GM20431 (cell line): ENCODE results near the gene CRISP2.
"Not testable (repeated sequence)": the region's sequence is repeated elsewhere in the genome, so short reads cannot be mapped to it uniquely, and the experiment has no call there.

Source experiments
- in situ Hi-C: fragments of 300-500 bp; cut with MseI, MboI; formaldehyde crosslinking; loops from one replicate; pipeline ENCODE4 v1.15.0; 2020; ENCODE audit warnings: low sequenced_read_pairs; ENCODE audit not compliant: unreplicated experiment

Gene CRISP2

DNA sequence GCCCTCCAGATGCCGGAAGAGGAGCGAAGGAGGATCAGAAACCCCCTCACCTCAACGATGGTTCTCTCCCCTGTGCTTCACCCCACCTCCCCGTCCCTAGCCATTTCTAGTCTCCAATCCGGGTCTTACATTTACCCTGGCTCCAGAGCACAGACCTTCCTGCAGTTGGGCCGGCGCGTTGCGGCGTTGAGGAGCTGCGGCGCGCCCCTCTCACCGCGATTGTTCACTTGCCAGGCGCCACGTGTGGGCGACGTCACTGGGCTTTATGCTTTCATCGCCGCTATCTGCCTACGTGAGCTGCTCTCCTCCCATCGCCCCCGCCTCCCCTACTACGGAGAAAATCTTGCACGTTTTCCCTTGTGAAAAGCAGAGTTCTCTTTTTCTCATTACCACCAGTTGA, at the start of gene CRISP2:
Gene CRISP2, minus strand, starts transcription at position 198 of the 400 bp plus-strand sequence. CDS start 4,347 bp downstream, outside the sequence.
- in situ Hi-C loops: no loop called here

GRCh38 chr6:49744259-49744658, 30.9 kb upstream of the CRISP2 start, which contains the start of gene CRISP3:
TSS of gene CRISP3 (minus strand) at chr6:49744388. CDS start at chr6:49744367, 21 bp downstream.
- in situ Hi-C loops: no loop called here

- in situ Hi-C loops: no loop called here
These were observed 30.1 kb upstream of the CRISP2 start for GRCh38 chr6:49743429-49743828.

- in situ Hi-C loops: no loop called here
These were observed 26.1 kb upstream of the CRISP2 start for GRCh38 chr6:49739423-49739822.

DNA sequence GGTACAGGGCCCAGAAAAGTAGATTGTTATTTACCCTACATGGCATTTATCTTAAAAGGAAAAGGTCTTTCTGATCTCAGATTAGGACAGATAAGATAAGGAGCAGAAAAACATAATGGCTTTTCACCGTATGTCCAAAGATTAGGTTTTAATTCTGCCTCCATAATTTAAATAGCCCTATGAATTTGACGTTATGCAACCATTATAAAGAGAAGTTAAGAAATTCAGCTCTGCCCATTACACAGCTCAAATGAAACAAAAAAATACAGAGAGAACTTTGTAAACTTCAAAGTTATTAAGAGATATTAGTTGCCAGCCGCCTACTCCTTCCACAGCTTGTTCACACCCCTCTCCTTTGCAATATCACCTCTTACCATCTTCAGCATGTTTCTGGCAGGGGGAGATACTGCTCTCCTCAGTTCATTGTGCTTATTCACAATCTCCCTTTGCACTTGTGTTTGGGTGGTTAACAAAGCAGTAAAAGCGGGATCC, 22.7 kb upstream of the CRISP2 start:
- in situ Hi-C loops: no loop called here

- in situ Hi-C loops: no loop called here
These were observed 20.3 kb upstream of the CRISP2 start for GRCh38 chr6:49733680-49734079.

DNA sequence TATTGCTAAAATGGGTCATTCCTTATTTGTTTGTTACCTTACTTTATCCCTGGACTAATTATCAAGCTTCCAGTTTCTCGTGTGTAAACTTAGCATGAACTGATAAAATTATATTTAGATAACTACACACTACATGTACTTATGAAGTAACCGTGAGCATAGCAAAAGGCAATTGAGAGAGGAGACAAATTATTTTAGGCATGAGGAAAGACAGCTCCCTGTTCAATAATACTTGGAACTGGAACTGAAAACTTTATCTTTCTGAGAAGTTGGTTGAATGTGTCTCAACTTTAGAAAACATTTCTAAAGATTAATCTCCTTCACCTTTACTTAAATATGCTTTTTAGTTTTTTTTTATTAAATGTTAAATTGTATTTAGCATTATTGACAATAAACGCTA, 19.4 kb upstream of the CRISP2 start:
- in situ Hi-C loops: no loop called here

DNA sequence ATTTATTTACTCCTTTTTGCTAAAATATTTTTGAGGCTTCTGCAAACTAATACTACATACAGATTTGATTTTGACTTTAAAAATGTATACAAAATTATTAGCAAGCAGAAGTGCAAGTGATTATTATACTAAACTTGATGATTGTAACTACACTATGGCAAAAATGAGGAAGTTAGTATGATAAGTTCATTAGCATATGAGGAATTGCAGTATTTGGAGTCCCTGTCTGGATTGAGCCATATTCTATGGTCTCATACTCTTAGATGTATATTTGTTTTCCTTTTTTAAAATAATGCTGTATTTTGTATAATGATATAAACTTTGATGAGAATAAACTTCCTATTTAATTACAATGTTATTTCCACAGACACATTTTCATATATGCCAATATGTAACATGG, 16.9 kb upstream of the CRISP2 start:
- in situ Hi-C loops: no loop called here

DNA sequence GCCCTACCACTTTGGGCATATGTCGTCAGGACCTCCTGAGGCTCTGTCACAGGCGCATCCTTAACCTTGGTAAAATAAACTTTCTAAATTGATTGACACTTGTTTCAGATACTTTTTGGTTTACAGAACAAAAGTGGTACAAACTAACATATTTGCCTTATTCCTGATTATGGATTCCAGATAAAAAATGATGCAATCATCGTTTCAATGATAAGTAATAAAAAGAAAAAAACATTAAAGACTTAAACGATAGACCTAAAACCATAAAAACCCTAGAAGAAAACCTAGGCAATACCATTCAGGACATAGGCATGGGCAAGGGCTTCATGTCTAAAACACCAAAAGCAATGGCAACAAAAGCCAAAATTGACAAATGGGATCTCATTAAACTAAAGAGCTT, 10.6 kb upstream of the CRISP2 start:
- in situ Hi-C loops: not testable (repeated sequence)

- in situ Hi-C loops: no loop called here
These were observed 8.0 kb upstream of the CRISP2 start for GRCh38 chr6:49721297-49721696.

DNA sequence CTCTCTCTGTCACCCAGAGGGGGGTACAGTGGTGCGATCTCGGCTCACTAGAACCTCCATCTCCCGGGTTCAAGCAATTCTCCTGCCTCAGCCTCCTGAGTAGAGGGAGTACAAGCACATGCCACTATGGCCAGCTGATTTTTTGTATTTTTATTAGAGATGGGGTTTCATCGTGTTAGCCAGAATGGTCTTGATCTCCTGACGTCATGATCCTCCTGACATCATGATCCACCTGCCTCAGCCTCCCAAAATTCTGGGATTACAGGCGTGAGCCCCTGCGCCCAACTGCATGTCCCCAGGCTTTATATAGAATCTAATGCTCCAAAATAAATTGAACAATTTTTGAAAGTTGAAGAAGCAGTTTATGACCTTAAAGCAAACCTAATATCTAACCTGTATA, 7.0 kb upstream of the CRISP2 start:
- in situ Hi-C loops: no loop called here

- in situ Hi-C loops: no loop called here
These were observed 14.9 kb downstream of the CRISP2 start for GRCh38 chr6:49698478-49698877.

DNA sequence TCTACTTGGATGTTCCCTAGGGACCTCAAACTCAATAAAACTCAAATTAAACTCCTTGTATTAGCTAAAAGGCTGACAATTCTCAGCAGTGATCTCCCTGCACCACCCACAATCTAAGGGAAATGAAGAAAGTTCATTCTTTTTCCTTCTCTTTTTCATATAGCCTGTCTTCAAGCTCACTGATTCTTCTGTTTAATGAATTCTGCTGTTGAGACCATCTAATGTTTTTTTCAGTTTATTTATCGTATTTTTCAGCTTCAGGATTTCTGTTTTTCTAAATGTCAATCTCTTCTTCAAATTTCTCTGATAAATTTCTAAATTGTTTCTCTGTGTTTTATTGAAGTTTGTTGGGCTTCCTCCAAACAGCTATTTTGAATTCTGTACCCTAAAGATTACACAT, 19.8 kb downstream of the CRISP2 start:
- in situ Hi-C loops: no loop called here

- in situ Hi-C loops: no loop called here
These were observed 20.8 kb downstream of the CRISP2 start for GRCh38 chr6:49692534-49692933.

GRCh38 chr6:49676671-49677281, 36.6 kb downstream of the CRISP2 start:
- in situ Hi-C loops: no loop called here

DNA sequence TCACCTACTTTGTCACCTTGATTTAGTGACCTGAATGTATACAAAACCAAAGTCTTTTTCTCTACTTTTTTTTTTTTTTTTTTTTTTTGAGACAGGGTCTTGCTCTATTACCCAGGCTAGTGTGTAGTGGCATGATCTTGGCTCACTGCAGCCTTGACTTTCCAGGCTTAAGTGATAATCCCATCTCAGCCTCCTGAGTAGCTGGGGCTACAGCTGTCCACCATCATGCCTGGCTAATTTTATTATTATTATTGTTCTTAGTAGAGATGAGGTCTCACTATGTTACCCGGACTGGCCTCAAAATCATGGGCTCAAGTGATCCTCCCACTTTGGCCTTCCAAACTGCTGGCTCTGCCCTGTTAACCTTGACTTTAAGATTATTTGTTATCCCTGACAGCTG, 37.5 kb downstream of the CRISP2 start:
- in situ Hi-C loops: no loop called here

GRCh38 chr6:49668083-49668511, 45.2 kb downstream of the CRISP2 start:
- in situ Hi-C loops: no loop called here

GRCh38 chr6:49666930-49667757, 46.2 kb downstream of the CRISP2 start:
- in situ Hi-C loops: no loop called here

- in situ Hi-C loops: no loop called here
These were observed 46.9 kb downstream of the CRISP2 start for GRCh38 chr6:49666480-49666879.

GRCh38 chr6:49664817-49665216, 48.5 kb downstream of the CRISP2 start:
- in situ Hi-C loops: no loop called here

DNA sequence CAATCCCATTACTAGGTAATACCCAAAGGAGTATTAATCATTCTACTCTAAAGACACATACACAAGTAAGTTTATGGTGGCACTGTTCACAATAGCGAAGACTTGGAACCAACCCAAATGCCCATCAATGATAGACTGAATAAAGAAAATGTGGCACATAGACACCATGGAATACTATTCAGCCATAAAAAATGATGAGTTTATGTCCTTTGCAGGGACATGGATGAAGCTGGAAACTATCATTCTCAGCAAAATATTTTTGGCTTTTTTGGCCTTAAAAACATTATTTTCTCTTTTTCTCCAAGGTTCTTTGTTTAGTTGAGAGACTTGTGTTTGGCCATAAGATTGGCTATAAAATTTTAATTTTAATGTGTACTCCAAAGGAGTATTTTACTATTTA, 49.3 kb downstream of the CRISP2 start:
- in situ Hi-C loops: not testable (repeated sequence)
